ENCODE data around the gene PICALM.

The PICALM gene

DNA sequence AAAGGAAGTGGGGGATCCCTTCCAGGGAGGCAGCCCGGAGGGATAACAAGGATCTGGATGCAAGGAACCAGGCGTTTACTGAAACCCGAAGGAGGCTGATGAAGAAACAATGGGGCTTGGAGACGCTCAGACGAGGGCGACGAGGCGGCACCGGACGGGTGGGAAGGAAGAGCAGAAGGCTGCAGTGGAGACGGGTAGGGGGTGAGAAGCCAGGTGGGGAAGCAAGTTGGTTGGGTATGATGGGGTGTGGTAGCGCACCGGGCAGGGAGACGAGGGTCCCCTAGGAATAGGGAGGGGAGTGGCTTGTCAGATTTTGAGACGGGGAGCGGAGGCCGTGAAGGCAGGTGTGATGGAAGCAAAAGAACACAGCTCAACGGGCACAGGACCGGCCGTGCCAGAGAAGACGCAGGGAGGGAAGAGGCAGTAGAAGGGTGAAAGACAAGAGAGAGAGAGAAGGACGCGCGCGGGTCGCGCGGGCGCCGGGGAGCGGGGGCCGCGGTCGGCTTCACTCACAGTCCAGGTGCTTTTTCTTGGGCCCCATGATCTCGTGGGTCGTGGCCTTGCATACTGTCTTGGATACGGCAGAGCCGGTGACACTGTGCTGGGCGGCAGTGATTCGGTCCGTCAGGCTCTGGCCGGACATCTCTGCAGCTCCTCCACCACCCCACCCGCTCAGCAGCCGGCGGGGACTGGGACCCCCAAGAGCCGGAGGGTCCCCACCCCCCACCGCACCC lies 579 bp downstream of the PICALM start:
- peaks cover 27% of the 10 kb centered on the region for H3K4me1 ChIP-seq (ENCODE audit: insufficient read depth, low read length, poor library complexity, severe bottlenecking)
- TF ChIP-seq, protein P1, sequence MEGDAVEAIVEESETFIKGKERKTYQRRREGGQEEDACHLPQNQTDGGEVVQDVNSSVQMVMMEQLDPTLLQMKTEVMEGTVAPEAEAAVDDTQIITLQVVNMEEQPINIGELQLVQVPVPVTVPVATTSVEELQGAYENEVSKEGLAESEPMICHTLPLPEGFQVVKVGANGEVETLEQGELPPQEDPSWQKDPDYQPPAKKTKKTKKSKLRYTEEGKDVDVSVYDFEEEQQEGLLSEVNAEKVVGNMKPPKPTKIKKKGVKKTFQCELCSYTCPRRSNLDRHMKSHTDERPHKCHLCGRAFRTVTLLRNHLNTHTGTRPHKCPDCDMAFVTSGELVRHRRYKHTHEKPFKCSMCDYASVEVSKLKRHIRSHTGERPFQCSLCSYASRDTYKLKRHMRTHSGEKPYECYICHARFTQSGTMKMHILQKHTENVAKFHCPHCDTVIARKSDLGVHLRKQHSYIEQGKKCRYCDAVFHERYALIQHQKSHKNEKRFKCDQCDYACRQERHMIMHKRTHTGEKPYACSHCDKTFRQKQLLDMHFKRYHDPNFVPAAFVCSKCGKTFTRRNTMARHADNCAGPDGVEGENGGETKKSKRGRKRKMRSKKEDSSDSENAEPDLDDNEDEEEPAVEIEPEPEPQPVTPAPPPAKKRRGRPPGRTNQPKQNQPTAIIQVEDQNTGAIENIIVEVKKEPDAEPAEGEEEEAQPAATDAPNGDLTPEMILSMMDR (conservative IDR thresholded peaks at IDR 0.05; ENCODE audit: low read length), result no peak
- no peak for TF ChIP-seq EZH2phosphoT487 (IDR thresholded peaks at IDR 0.05; ENCODE audit: borderline replicate concordance)
- H3K4me2 ChIP-seq (ENCODE audit: low read depth, low read length, poor library complexity, severe bottlenecking), result peak overlapping the region; percentile 82
- peak overlapping the region; percentile 89 for H3K9ac ChIP-seq (ENCODE audit: low read depth, low read length, poor library complexity, severe bottlenecking)
- peak overlapping the region; percentile 83 for H3K4me3 ChIP-seq (ENCODE audit: low read length, poor library complexity, severe bottlenecking)
- no peaks in the 10 kb centered on the region for H3K36me3 ChIP-seq (ENCODE audit: insufficient read depth, low read length)
- no peaks in the 10 kb centered on the region for H3K27me3 ChIP-seq (ENCODE audit: insufficient read depth, low read length, poor library complexity, severe bottlenecking)
- H3K9me3 ChIP-seq (ENCODE audit: insufficient read depth, low read depth, low read length), result no peaks in the 10 kb centered on the region
- peak overlapping the region; percentile 49; the same call in 1 of the 2 replicates for H2AFZ ChIP-seq (ENCODE audit: low read length)
- H3K79me2 ChIP-seq (ENCODE audit: insufficient read depth, low read length), result peaks cover 56% of the 10 kb centered on the region
- no peaks in the 10 kb centered on the region for H3F3A ChIP-seq (ENCODE audit: low read depth)
- H4K20me1 ChIP-seq (ENCODE audit: insufficient read depth, low read length, poor library complexity, severe bottlenecking), result peaks cover 47% of the 10 kb centered on the region
- H3K9me2 ChIP-seq (replicated peaks; ENCODE audit: low read depth, low read length), result no peaks in the 10 kb centered on the region

- Histone ChIP-seq H3K9ac (ENCODE audit: low read depth, low read length, poor library complexity, severe bottlenecking) (peak overlapping the region; percentile 89), H3K4me3 (ENCODE audit: low read length, poor library complexity, severe bottlenecking) (peak overlapping the region; percentile 83), H3K9me3 (ENCODE audit: insufficient read depth, low read depth, low read length) (no peaks in the 10 kb centered on the region), H3K4me1 (ENCODE audit: insufficient read depth, low read length, poor library complexity, severe bottlenecking) (peaks cover 29% of the 10 kb centered on the region), H3K4me2 (ENCODE audit: low read depth, low read length, poor library complexity, severe bottlenecking) (peak overlapping the region; percentile 82), H2AFZ (ENCODE audit: low read length) (no peak overlapping the region), H3K36me3 (ENCODE audit: insufficient read depth, low read length) (no peaks in the 10 kb centered on the region), H3K27me3 (ENCODE audit: insufficient read depth, low read length, poor library complexity, severe bottlenecking) (no peaks in the 10 kb centered on the region), H4K20me1 (ENCODE audit: insufficient read depth, low read length, poor library complexity, severe bottlenecking) (peaks cover 52% of the 10 kb centered on the region), H3K9me2 (replicated peaks; ENCODE audit: low read depth, low read length) (no peaks in the 10 kb centered on the region), H3K79me2 (ENCODE audit: insufficient read depth, low read length) (peaks cover 61% of the 10 kb centered on the region), H3F3A (ENCODE audit: low read depth) (no peaks in the 10 kb centered on the region)
- TF ChIP-seq, protein P1 (conservative IDR thresholded peaks at IDR 0.05; ENCODE audit: low read length), result no peak
- no peak for TF ChIP-seq EZH2phosphoT487 (IDR thresholded peaks at IDR 0.05; ENCODE audit: borderline replicate concordance)
Observed at GRCh38 chr11:86067851-86068137, 1.1 kb downstream of the PICALM start.

DNA sequence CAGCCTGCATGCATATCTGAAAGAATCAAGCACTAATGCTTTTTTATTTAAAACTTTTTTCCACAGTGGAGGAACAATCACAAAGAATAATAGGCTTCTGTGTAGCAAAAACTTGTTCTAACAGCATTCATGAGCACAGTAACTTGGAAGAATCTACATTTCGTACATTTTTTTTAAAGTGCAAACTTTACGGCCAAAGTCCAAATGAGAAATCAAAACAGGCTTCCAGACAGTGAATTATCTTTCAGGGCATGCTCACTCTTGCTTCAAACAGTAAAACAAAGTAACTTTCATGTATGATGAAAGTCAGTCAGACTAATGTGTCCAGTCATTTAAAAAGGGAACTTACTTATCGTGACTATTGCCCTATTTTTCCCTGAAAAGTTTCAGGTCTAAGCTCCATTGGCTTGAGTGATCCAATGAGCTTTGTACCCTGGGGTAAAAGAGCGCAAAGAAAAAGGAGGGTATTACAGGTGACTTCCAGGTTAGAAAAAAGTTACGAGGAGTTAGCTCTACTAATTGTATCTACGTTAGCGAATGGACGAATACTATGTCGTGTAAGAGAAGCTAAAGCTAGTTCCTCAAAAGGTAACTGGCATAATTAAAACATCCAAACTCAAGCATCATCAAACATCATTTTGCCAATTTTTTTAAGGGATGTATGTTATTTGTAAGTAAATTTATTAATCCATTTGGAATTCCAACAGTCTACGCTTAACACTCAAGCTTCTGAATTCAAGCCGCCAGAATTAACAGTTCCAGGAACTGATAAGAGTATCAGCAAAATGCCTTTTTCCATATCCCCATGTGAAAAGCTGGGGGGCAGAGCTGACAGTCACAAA lies 1.7 kb downstream of the PICALM start:
- Histone ChIP-seq H3K9me3 (ENCODE audit: insufficient read depth, low read depth, low read length) (no peaks in the 10 kb centered on the region), H3K4me3 (ENCODE audit: low read length, poor library complexity, severe bottlenecking) (peak overlapping the region; percentile 83), H3K4me2 (ENCODE audit: low read depth, low read length, poor library complexity, severe bottlenecking) (peak overlapping the region; percentile 82), H3K9ac (ENCODE audit: low read depth, low read length, poor library complexity, severe bottlenecking) (peak overlapping the region; percentile 89), H3K79me2 (ENCODE audit: insufficient read depth, low read length) (peaks cover 67% of the 10 kb centered on the region), H3F3A (ENCODE audit: low read depth) (no peaks in the 10 kb centered on the region), H3K27me3 (ENCODE audit: insufficient read depth, low read length, poor library complexity, severe bottlenecking) (no peaks in the 10 kb centered on the region), H2AFZ (ENCODE audit: low read length) (no peak overlapping the region), H3K36me3 (ENCODE audit: insufficient read depth, low read length) (no peaks in the 10 kb centered on the region), H3K9me2 (replicated peaks; ENCODE audit: low read depth, low read length) (no peaks in the 10 kb centered on the region), H4K20me1 (ENCODE audit: insufficient read depth, low read length, poor library complexity, severe bottlenecking) (peaks cover 58% of the 10 kb centered on the region), H3K4me1 (ENCODE audit: insufficient read depth, low read length, poor library complexity, severe bottlenecking) (peaks cover 33% of the 10 kb centered on the region)
- TF ChIP-seq EZH2phosphoT487 (IDR thresholded peaks at IDR 0.05; ENCODE audit: borderline replicate concordance), result no peak
- TF ChIP-seq, protein P1 (conservative IDR thresholded peaks at IDR 0.05; ENCODE audit: low read length), result no peak

Measured in Loucy (cell line).